Measurements from ENCODE around the gene EIF4A3. TPM values are rescaled to one million over a fixed set of nuclear protein-coding genes. Genes with fewer than 3 reads are reported as not detected.

The EIF4A3 gene
- total and polyA plus RNA-seq, 2 experiments from 2014 or later, result 81.7 to 107 TPM

- WGBS (ENCODE audit: low lambda C conversion rate, missing lambda C conversion rate), result 96% methylated on average over 9 of the region's 10 CpGs
- no peaks in the 10 kb centered on the region for H3K9me2 ChIP-seq (replicated peaks; ENCODE audit: insufficient read depth)
- H4K20me1 ChIP-seq (ENCODE audit: insufficient read depth, poor library complexity, severe bottlenecking), result no peaks in the 10 kb centered on the region
- no peak overlapping the region for H2AFZ ChIP-seq
- no peaks in the 10 kb centered on the region for H3K4me1 ChIP-seq (ENCODE audit: insufficient read depth)
- H3K4me3 ChIP-seq, result no peak overlapping the region
- no peak for DNase-seq (ENCODE audit: low spot score)
- H3K9me3 ChIP-seq (ENCODE audit: low read depth), result no peaks in the 10 kb centered on the region
- no peaks in the 10 kb centered on the region for H3K27me3 ChIP-seq
- H3K36me3 ChIP-seq (replicated peaks; ENCODE audit: insufficient read depth, low read depth), result no peaks in the 10 kb centered on the region
- no peak overlapping the region for H3K4me2 ChIP-seq
- TF ChIP-seq CTCF (IDR thresholded peaks at IDR 0.05; ENCODE audit: poor library complexity) (no peak), EZH2 (IDR thresholded peaks at IDR 0.05; ENCODE audit: borderline replicate concordance) (no peak), EZH2phosphoT487 (IDR thresholded peaks at IDR 0.05; ENCODE audit: low read depth, severe bottlenecking, unreplicated experiment) (no peak)
- H3K79me2 ChIP-seq, result no peaks in the 10 kb centered on the region
- no peak overlapping the region for H3K27ac ChIP-seq
Measured at GRCh38 chr17:80190716-80191115, 43.8 kb upstream of the EIF4A3 start.

- H4K20me1 ChIP-seq (ENCODE audit: insufficient read depth, poor library complexity, severe bottlenecking), result no peaks in the 10 kb centered on the region
- no peaks in the 10 kb centered on the region for H3K27me3 ChIP-seq
- H3K79me2 ChIP-seq, result no peaks in the 10 kb centered on the region
- no peaks in the 10 kb centered on the region for H3K9me2 ChIP-seq (replicated peaks; ENCODE audit: insufficient read depth)
- no peaks in the 10 kb centered on the region for H3K36me3 ChIP-seq (replicated peaks; ENCODE audit: insufficient read depth, low read depth)
- no peaks in the 10 kb centered on the region for H3K9me3 ChIP-seq (ENCODE audit: low read depth)
- no peak overlapping the region for H2AFZ ChIP-seq
- no peak overlapping the region for H3K27ac ChIP-seq
- H3K4me2 ChIP-seq, result no peak overlapping the region
- TF ChIP-seq EZH2phosphoT487 (IDR thresholded peaks at IDR 0.05; ENCODE audit: low read depth, severe bottlenecking, unreplicated experiment) (no peak), EZH2 (IDR thresholded peaks at IDR 0.05; ENCODE audit: borderline replicate concordance) (no peak), CTCF (IDR thresholded peaks at IDR 0.05; ENCODE audit: poor library complexity) (no peak)
- DNase-seq (ENCODE audit: low spot score), result no peak
- H3K4me1 ChIP-seq (ENCODE audit: insufficient read depth), result no peaks in the 10 kb centered on the region
- 95% methylated on average over 23 of the region's 23 CpGs for WGBS (ENCODE audit: low lambda C conversion rate, missing lambda C conversion rate)
- H3K4me3 ChIP-seq, result no peak overlapping the region
Measured at GRCh38 chr17:80189611-80190010, 42.7 kb upstream of the EIF4A3 start.

- DNase-seq (ENCODE audit: low spot score), result no peak
- no peaks in the 10 kb centered on the region for H3K4me1 ChIP-seq (ENCODE audit: insufficient read depth)
- TF ChIP-seq CTCF (IDR thresholded peaks at IDR 0.05; ENCODE audit: poor library complexity) (no peak), EZH2phosphoT487 (IDR thresholded peaks at IDR 0.05; ENCODE audit: low read depth, severe bottlenecking, unreplicated experiment) (no peak), EZH2 (IDR thresholded peaks at IDR 0.05; ENCODE audit: borderline replicate concordance) (no peak)
- no peaks in the 10 kb centered on the region for H3K79me2 ChIP-seq
- H4K20me1 ChIP-seq (ENCODE audit: insufficient read depth, poor library complexity, severe bottlenecking), result no peaks in the 10 kb centered on the region
- no peaks in the 10 kb centered on the region for H3K36me3 ChIP-seq (replicated peaks; ENCODE audit: insufficient read depth, low read depth)
- WGBS (ENCODE audit: low lambda C conversion rate, missing lambda C conversion rate), result 78% methylated on average over 18 of the region's 18 CpGs
- no peaks in the 10 kb centered on the region for H3K9me2 ChIP-seq (replicated peaks; ENCODE audit: insufficient read depth)
- no peak overlapping the region for H3K27ac ChIP-seq
- H2AFZ ChIP-seq, result no peak overlapping the region
- H3K9me3 ChIP-seq (ENCODE audit: low read depth), result no peaks in the 10 kb centered on the region
- no peaks in the 10 kb centered on the region for H3K27me3 ChIP-seq
- no peak overlapping the region for H3K4me2 ChIP-seq
- H3K4me3 ChIP-seq, result no peak overlapping the region
Measured at GRCh38 chr17:80187515-80187941, 40.6 kb upstream of the EIF4A3 start.

- no peak overlapping the region for H2AFZ ChIP-seq
- H3K27ac ChIP-seq, result no peak overlapping the region
Measured at GRCh38 chr17:80187090-80187489, 40.2 kb upstream of the EIF4A3 start.

More at GRCh38 chr17:80187090-80187489, 40.2 kb upstream of the EIF4A3 start:
- H3K4me1 ChIP-seq (ENCODE audit: insufficient read depth), result no peaks in the 10 kb centered on the region
- H4K20me1 ChIP-seq (ENCODE audit: insufficient read depth, poor library complexity, severe bottlenecking), result no peaks in the 10 kb centered on the region
- no peak overlapping the region for H3K4me3 ChIP-seq
- no peaks in the 10 kb centered on the region for H3K79me2 ChIP-seq
- H3K4me2 ChIP-seq, result no peak overlapping the region
- no peaks in the 10 kb centered on the region for H3K36me3 ChIP-seq (replicated peaks; ENCODE audit: insufficient read depth, low read depth)
- H3K9me2 ChIP-seq (replicated peaks; ENCODE audit: insufficient read depth), result no peaks in the 10 kb centered on the region
- no peaks in the 10 kb centered on the region for H3K9me3 ChIP-seq (ENCODE audit: low read depth)
- 80% methylated on average over 16 of the region's 16 CpGs for WGBS (ENCODE audit: low lambda C conversion rate, missing lambda C conversion rate)
- TF ChIP-seq EZH2 (IDR thresholded peaks at IDR 0.05; ENCODE audit: borderline replicate concordance) (no peak), CTCF (IDR thresholded peaks at IDR 0.05; ENCODE audit: poor library complexity) (no peak), EZH2phosphoT487 (IDR thresholded peaks at IDR 0.05; ENCODE audit: low read depth, severe bottlenecking, unreplicated experiment) (no peak)
- no peaks in the 10 kb centered on the region for H3K27me3 ChIP-seq
- no peak for DNase-seq (ENCODE audit: low spot score)

Measured in hepatocyte (in vitro differentiated cells).